Liver (tissue), 9 donors: ENCODE measurements around the gene EIF5B. TPM values are rescaled to one million over a fixed set of nuclear protein-coding genes. Genes with fewer than 3 reads are reported as not detected.

Source experiments
- DNase-seq: peaks from one replicate; pipeline ENCODE4 v3.0.0-alpha.2; 2017; ENCODE audit warnings: low spot score
- H3K27ac ChIP-seq, 2 donors: one replicate each; pipeline ENCODE4 v1.7.0; 2013; ENCODE audit warnings: inconsistent platforms in 2 of 2, low read length in 2 of 2, control low read depth in 1 of 2, low read depth in 1 of 2, mild to moderate bottlenecking in 1 of 2
- H3K27me3 ChIP-seq, 4 donors: one replicate each; pipeline versions ENCODE4 v1.6.1 to v1.7.0; 2013; ENCODE audit warnings: low read length in 3 of 4, inconsistent platforms in 1 of 4, mild to moderate bottlenecking in 1 of 4, moderate library complexity in 1 of 4; ENCODE audit not compliant: control insufficient read depth in 4 of 4, insufficient read depth in 4 of 4
- H3K36me3 ChIP-seq, 4 donors: one replicate each; pipeline versions ENCODE4 v1.6.1 to v1.7.0; 2013; ENCODE audit warnings: low read length in 3 of 4, mild to moderate bottlenecking in 3 of 4, low read depth in 1 of 4, moderate library complexity in 1 of 4; ENCODE audit not compliant: control insufficient read depth in 4 of 4, insufficient read depth in 3 of 4
- H3K4me1 ChIP-seq, 4 donors: one replicate each; pipeline versions ENCODE4 v1.6.1 to v1.7.0; 2013; ENCODE audit warnings: low read length in 3 of 4, mild to moderate bottlenecking in 3 of 4, moderate library complexity in 1 of 4; ENCODE audit not compliant: control insufficient read depth in 4 of 4, insufficient read depth in 4 of 4
- H3K4me3 ChIP-seq, 3 donors: one replicate each; pipeline versions ENCODE4 v1.6.1 to v1.7.0; 2013; ENCODE audit warnings: low read length in 3 of 3, control low read depth in 1 of 3, low read depth in 1 of 3, mild to moderate bottlenecking in 1 of 3
- H3K9ac ChIP-seq, 2 donors: one replicate each; pipeline ENCODE4 v1.7.0; 2013; ENCODE audit warnings: low read length in 2 of 2, mild to moderate bottlenecking in 2 of 2, moderate library complexity in 2 of 2, control low read depth in 1 of 2, low read depth in 1 of 2
- H3K9me3 ChIP-seq, 4 donors: one replicate each; pipeline versions ENCODE4 v1.6.1 to v1.7.0; 2013; ENCODE audit warnings: low read length in 3 of 4; ENCODE audit not compliant: control insufficient read depth in 4 of 4
- ATF3 ChIP-seq: IDR thresholded peaks from 2 replicates; pipeline ENCODE4 v1.6.1; 2016; ENCODE audit warnings: antibody characterized with exemption
- CTCF ChIP-seq: fragments of 150-350 bp; IDR thresholded peaks from 2 replicates; pipeline ENCODE4 v1.5.1; 2017; ENCODE audit warnings: improper control_type of control experiment, low read depth, low read length; ENCODE audit not compliant: missing input control
- EGR1 ChIP-seq, 2 donors: IDR thresholded peaks; 2 replicates each; pipeline ENCODE4 v1.6.1; 2016 to 2018; ENCODE audit warnings: antibody characterized with exemption in 2 of 2, low read depth in 2 of 2
- FOXA1 ChIP-seq: IDR thresholded peaks from 2 replicates; pipeline ENCODE4 v1.6.1; 2016; ENCODE audit warnings: antibody characterized with exemption
- FOXA2 ChIP-seq: IDR thresholded peaks from 2 replicates; pipeline ENCODE4 v1.6.1; 2016; ENCODE audit warnings: antibody characterized with exemption
- GABPA ChIP-seq, 2 donors: IDR thresholded peaks in 1 of 2; conservative IDR thresholded peaks in 1 of 2; 2 replicates each; pipeline ENCODE4 v1.6.1; 2016; ENCODE audit warnings: antibody characterized with exemption in 2 of 2, mild to moderate bottlenecking in 1 of 2, moderate library complexity in 1 of 2
- HNF4A ChIP-seq, 2 donors: conservative IDR thresholded peaks; 2 replicates each; pipeline ENCODE4 v1.6.1; 2016; ENCODE audit warnings: antibody characterized with exemption in 2 of 2, mild to moderate bottlenecking in 2 of 2
- HNF4G ChIP-seq: IDR thresholded peaks from 2 replicates; pipeline ENCODE4 v1.6.1; 2016; ENCODE audit warnings: antibody characterized with exemption
- JUND ChIP-seq, 2 donors: IDR thresholded peaks; 2 replicates each; pipeline ENCODE4 v1.6.1; 2016; ENCODE audit warnings: antibody characterized with exemption in 2 of 2
- NR2F2 ChIP-seq: IDR thresholded peaks from 2 replicates; pipeline ENCODE4 v1.6.1; 2016; ENCODE audit warnings: antibody characterized with exemption
- RAD21 ChIP-seq, 2 donors: IDR thresholded peaks; 2 replicates each; pipeline ENCODE4 v1.6.1; 2016; ENCODE audit warnings: antibody characterized with exemption in 2 of 2, mild to moderate bottlenecking in 2 of 2
- REST ChIP-seq: IDR thresholded peaks from 2 replicates; pipeline ENCODE4 v1.6.1; 2016; ENCODE audit warnings: antibody characterized with exemption, mild to moderate bottlenecking
- RXRA ChIP-seq, 2 donors: IDR thresholded peaks; 2 replicates each; pipeline ENCODE4 v1.6.1; 2017 to 2018; ENCODE audit warnings: antibody characterized with exemption in 2 of 2, mild to moderate bottlenecking in 1 of 2
- SP1 ChIP-seq: IDR thresholded peaks from 2 replicates; pipeline ENCODE4 v1.6.1; 2018; ENCODE audit warnings: antibody characterized with exemption, mild to moderate bottlenecking
- TAF1 ChIP-seq: conservative IDR thresholded peaks from 2 replicates; pipeline ENCODE4 v1.6.1; 2016; ENCODE audit warnings: antibody characterized with exemption, mild to moderate bottlenecking
- YY1 ChIP-seq: IDR thresholded peaks from 2 replicates; pipeline ENCODE4 v1.6.1; 2016; ENCODE audit warnings: antibody characterized with exemption, mild to moderate bottlenecking
- ZBTB33 ChIP-seq: IDR thresholded peaks from 2 replicates; pipeline ENCODE4 v1.6.1; 2016; ENCODE audit warnings: antibody characterized with exemption
- WGBS: extraction: QIAGEN DNeasy Blood & Tissue Kit; methylation state at CpG from one replicate; pipeline ENCODE4 v1.1.7; 2013; 5-methylcytosine and 5-hydroxymethylcytosine counted together
- polyA plus RNA-seq, 2 donors: library from polyadenylated mRNA; stranded (reverse) in 1 of 2; unstranded in 1 of 2; fragments of 200-250 nt in 1 of 2; fragments of >200 nt in 1 of 2; fragmentation: Nextera tagmentation in 1 of 2; extraction: Ambion mirVana in 1 of 2; gene quantifications; one replicate each; pipeline versions ENCODE4 v1.2.1 to v1.2.3, GENCODE V29; 2013 to 2015
- total RNA-seq, 2 donors: library from RNA; depleted of rRNA; stranded (reverse); fragments of >200 nt; gene quantifications; one replicate each; pipeline ENCODE4 v1.2.3, GENCODE V29; 2014
- donor health status: healthy.
- donor health status: healthy.
- donor health status: healthy.
- donor health status: healthy.
- donor health status: healthy.

Gene EIF5B
- total and polyA plus RNA-seq, 4 donors = 10.2 to 23.7 (median 17.7) TPM

GRCh38 chr2:99335911-99336803 is 1.0 kb upstream of the EIF5B start, which contains the start of gene TXNDC9 (continued):
- TF ChIP-seq REST (peak; percentile 48), HNF4A (conservative IDR thresholded peaks at IDR 0.05) (peak; percentile 29 to 62)

- peak overlapping the region; percentile 83 to 98 for H3K9ac ChIP-seq
- WGBS = under 1% methylated on average over 8 of the region's 8 CpGs
Observed at GRCh38 chr2:99336804-99337112, 431 bp upstream of the EIF5B start.

More at GRCh38 chr2:99336804-99337112, 431 bp upstream of the EIF5B start:
- peaks cover 0 to 10% (median 6%) of the 10 kb centered on the region in 4 donors for H3K36me3 ChIP-seq
- no peaks in the 10 kb centered on the region for H3K27me3 ChIP-seq
- TF ChIP-seq HNF4A (conservative IDR thresholded peaks at IDR 0.05) = no peak
- TF ChIP-seq FOXA1 = no peak
- TF ChIP-seq EGR1 (IDR thresholded peaks at IDR 0.05; ENCODE audit: low read depth in 2 of 2) = no peak
- no peak for TF ChIP-seq ATF3
- TF ChIP-seq NR2F2 = no peak
- TF ChIP-seq ZBTB33 = no peak
- TF ChIP-seq TAF1 = no peak
- TF ChIP-seq YY1 = no peak
- TF ChIP-seq GABPA (IDR thresholded peaks at IDR 0.05 in 1 of 2, conservative IDR thresholded peaks at IDR 0.05 in 1 of 2) = no peak
- no peak for TF ChIP-seq CTCF
- TF ChIP-seq RAD21 (IDR thresholded peaks at IDR 0.05) = no peak
- TF ChIP-seq HNF4G = no peak
- no peak for TF ChIP-seq FOXA2
- no peak for TF ChIP-seq SP1
- TF ChIP-seq JUND (IDR thresholded peaks at IDR 0.05) = no peak
- TF ChIP-seq RXRA (IDR thresholded peaks at IDR 0.05) = no peak
- DNase-seq = no peak
- H3K4me1 ChIP-seq = peaks cover 6 to 33% (median 25%) of the 10 kb centered on the region in 4 donors
- H3K4me3 ChIP-seq = peak overlapping the region; percentile 91 to 98 (median 95)
- no peaks in the 10 kb centered on the region for H3K9me3 ChIP-seq
- peak overlapping the region; percentile 82 to 99 for H3K27ac ChIP-seq
